Activated naive CD4-positive, alpha-beta T cell treated with anti-CD3 and anti-CD28 coated beads for 36 hours (primary cell): ENCODE results near the gene CDK14. TPM values are rescaled to one million over a fixed set of nuclear protein-coding genes. Genes with fewer than 3 reads are reported as not detected.

Experiments used
- CTCF ChIA-PET: fragments of 350-600 bp; sonication (Branson Sonifier 250); formaldehyde crosslinking; loops from one replicate; lab custom pipeline; 2021; ENCODE audit warnings: antibody characterized with exemption; lab: Charles Lee
- DNase-seq: peaks from one replicate; pipeline ENCODE4 v3.0.0-alpha.2; 2020
- H3K27ac Mint-ChIP-seq: one replicate; pipeline ENCODE4 v1.8.0; 2021; ENCODE audit warnings: mild to moderate bottlenecking, mixed read lengths
- H3K27me3 Mint-ChIP-seq: one replicate; pipeline ENCODE4 v1.8.0; 2021; ENCODE audit warnings: low read depth, mixed read lengths
- H3K36me3 Mint-ChIP-seq: one replicate; pipeline ENCODE4 v1.8.0; 2021; ENCODE audit warnings: low read depth, mixed read lengths
- H3K4me1 Mint-ChIP-seq: one replicate; pipeline ENCODE4 v1.8.0; 2021; ENCODE audit warnings: low read depth, mixed read lengths
- H3K4me3 Mint-ChIP-seq: one replicate; pipeline ENCODE4 v1.8.0; 2021; ENCODE audit warnings: mild to moderate bottlenecking, moderate library complexity, mixed read lengths
- H3K9me3 Mint-ChIP-seq: one replicate; pipeline ENCODE4 v1.8.0; 2021; ENCODE audit warnings: mixed read lengths
- intact Hi-C: fragments of 100-400 bp; cut with micrococcal nuclease; formaldehyde crosslinking; loops from one replicate; pipeline ENCODE4 v1.15.1; 2023
- total RNA-seq, 2 experiments: library from RNA; stranded (reverse); gene quantifications; one replicate each; pipeline ENCODE4 v1.2.3, GENCODE V29; 2021

Gene CDK14
- total RNA-seq, 2 experiments from 2014 or later: 0.42 to 0.81 TPM

- no peak for DNase-seq
- peaks cover 3% of the 10 kb centered on the region for H3K36me3 Mint-ChIP-seq
- no peak overlapping the region for H3K27ac Mint-ChIP-seq
- intact Hi-C loops: no loop called here
- H3K4me3 Mint-ChIP-seq: no peak overlapping the region
- peaks cover 2% of the 10 kb centered on the region for H3K9me3 Mint-ChIP-seq
- H3K27me3 Mint-ChIP-seq: no peaks in the 10 kb centered on the region
- no peaks in the 10 kb centered on the region for H3K4me1 Mint-ChIP-seq
- CTCF ChIA-PET: no interaction called here
Observed at GRCh38 chr7:91067242-91067641, 471.1 kb downstream of the CDK14 start.

GRCh38 chr7:91068136-91068795 lies 472.1 kb downstream of the CDK14 start:
- no peak overlapping the region for H3K4me3 Mint-ChIP-seq
- H3K27me3 Mint-ChIP-seq: no peaks in the 10 kb centered on the region
- H3K9me3 Mint-ChIP-seq: no peaks in the 10 kb centered on the region
- H3K4me1 Mint-ChIP-seq: no peaks in the 10 kb centered on the region
- CTCF ChIA-PET: no interaction called here
- H3K36me3 Mint-ChIP-seq: no peaks in the 10 kb centered on the region
- intact Hi-C loops: no loop called here
- no peak overlapping the region for H3K27ac Mint-ChIP-seq
- DNase-seq: no peak

- Mint-ChIP-seq H3K36me3 (no peaks in the 10 kb centered on the region), H3K9me3 (no peaks in the 10 kb centered on the region)
Observed at GRCh38 chr7:91069146-91069545, 473.0 kb downstream of the CDK14 start.

GRCh38 chr7:91079487-91079886 lies 483.4 kb downstream of the CDK14 start:
- no peak for DNase-seq
- H3K9me3 Mint-ChIP-seq: no peaks in the 10 kb centered on the region
- H3K27ac Mint-ChIP-seq: no peak overlapping the region
- intact Hi-C loops: no loop called here
- H3K4me3 Mint-ChIP-seq: no peak overlapping the region
- no peaks in the 10 kb centered on the region for H3K27me3 Mint-ChIP-seq
- H3K36me3 Mint-ChIP-seq: no peaks in the 10 kb centered on the region
- CTCF ChIA-PET: interaction anchor here (1.9 kb wide), 1 partner anchor 10 kb away, joined by 9 read pairs; no protein-coding TSS in a partner anchor
- H3K4me1 Mint-ChIP-seq: peaks cover 20% of the 10 kb centered on the region

More at GRCh38 chr7:91069146-91069545, 473.0 kb downstream of the CDK14 start:
- H3K4me1 Mint-ChIP-seq: no peaks in the 10 kb centered on the region
- H3K4me3 Mint-ChIP-seq: no peak overlapping the region
- intact Hi-C loops: no loop called here
- no peaks in the 10 kb centered on the region for H3K27me3 Mint-ChIP-seq
- H3K27ac Mint-ChIP-seq: no peak overlapping the region
- CTCF ChIA-PET: no interaction called here
- no peak for DNase-seq

- intact Hi-C loops: loop anchor here (5.0 kb wide), 3 partner anchors 862 to 1382 kb away; partner anchors contain the start of genes AKAP9, ANKIB1 and KRIT1
- peaks cover 2% of the 10 kb centered on the region for H3K36me3 Mint-ChIP-seq
- H3K27me3 Mint-ChIP-seq: no peaks in the 10 kb centered on the region
- no peak overlapping the region for H3K27ac Mint-ChIP-seq
- no peak for DNase-seq
- CTCF ChIA-PET: interaction anchor here (1.9 kb wide), 1 partner anchor 9 kb away, joined by 9 read pairs; no protein-coding TSS in a partner anchor
- H3K4me1 Mint-ChIP-seq: peaks cover 28% of the 10 kb centered on the region
- no peak overlapping the region for H3K4me3 Mint-ChIP-seq
- H3K9me3 Mint-ChIP-seq: no peaks in the 10 kb centered on the region
Observed at GRCh38 chr7:91080351-91080750, 484.2 kb downstream of the CDK14 start.

- Mint-ChIP-seq H3K4me1 (peaks cover 36% of the 10 kb centered on the region), H3K36me3 (peaks cover 2% of the 10 kb centered on the region), H3K4me3 (no peak overlapping the region), H3K9me3 (no peaks in the 10 kb centered on the region), H3K27me3 (no peaks in the 10 kb centered on the region), H3K27ac (no peak overlapping the region)
- no peak for DNase-seq
- CTCF ChIA-PET: interaction anchor here (1.0 kb wide), 1 partner anchor 8 kb away, joined by 3 read pairs; no protein-coding TSS in a partner anchor
- intact Hi-C loops: loop anchor here (2.0 to 5.0 kb wide), 5 partner anchors 703 to 1380 kb away; partner anchors contain the start of genes AKAP9, ANKIB1, KRIT1 and MTERF1
Observed at GRCh38 chr7:91082038-91082437, 485.9 kb downstream of the CDK14 start.

- Mint-ChIP-seq H3K27ac (no peak overlapping the region), H3K9me3 (no peaks in the 10 kb centered on the region), H3K27me3 (no peaks in the 10 kb centered on the region), H3K4me1 (peaks cover 36% of the 10 kb centered on the region), H3K36me3 (peaks cover 2% of the 10 kb centered on the region), H3K4me3 (peak overlapping the region; percentile 13)
- DNase-seq: no peak
- intact Hi-C loops: loop anchor here (1.0 to 5.0 kb wide), 6 partner anchors 553 to 1379 kb away; partner anchors contain the start of genes AKAP9, ANKIB1, KRIT1 and MTERF1
- CTCF ChIA-PET: interaction anchor here (0.6 to 1.2 kb wide), 9 partner anchors 19 to 1341 kb away, joined by 3 to 5 read pairs (median 3); partner anchors contain the start of gene MTERF1
Observed at GRCh38 chr7:91082852-91083495, 486.9 kb downstream of the CDK14 start.

- Mint-ChIP-seq H3K36me3 (peaks cover 2% of the 10 kb centered on the region), H3K27ac (peak overlapping the region; percentile 4), H3K4me1 (peaks cover 36% of the 10 kb centered on the region), H3K4me3 (no peak overlapping the region), H3K27me3 (no peaks in the 10 kb centered on the region), H3K9me3 (no peaks in the 10 kb centered on the region)
- intact Hi-C loops: loop anchor here (1.0 to 5.0 kb wide), 8 partner anchors 180 to 1378 kb away; partner anchors contain the start of genes AKAP9, ANKIB1, CYP51A1 and FZD1
- CTCF ChIA-PET: no interaction called here
- peak; percentile 38 for DNase-seq
Observed at GRCh38 chr7:91083855-91084644, 487.9 kb downstream of the CDK14 start.

GRCh38 chr7:91085175-91085574 lies 489.1 kb downstream of the CDK14 start:
- Mint-ChIP-seq H3K4me3 (peak overlapping the region; percentile 6), H3K9me3 (no peaks in the 10 kb centered on the region), H3K4me1 (peaks cover 36% of the 10 kb centered on the region), H3K27me3 (no peaks in the 10 kb centered on the region), H3K27ac (peak overlapping the region; percentile 28), H3K36me3 (peaks cover 2% of the 10 kb centered on the region)
- CTCF ChIA-PET: interaction anchor here (0.6 kb wide), 1 partner anchor 37 kb away, joined by 4 read pairs; no protein-coding TSS in a partner anchor
- intact Hi-C loops: no loop called here
- peak; percentile 10 for DNase-seq

- H3K27me3 Mint-ChIP-seq: no peaks in the 10 kb centered on the region
- intact Hi-C loops: no loop called here
- H3K36me3 Mint-ChIP-seq: peaks cover 2% of the 10 kb centered on the region
- DNase-seq: no peak
- no peak overlapping the region for H3K27ac Mint-ChIP-seq
- CTCF ChIA-PET: no interaction called here
- no peak overlapping the region for H3K4me3 Mint-ChIP-seq
- peaks cover 36% of the 10 kb centered on the region for H3K4me1 Mint-ChIP-seq
- H3K9me3 Mint-ChIP-seq: no peaks in the 10 kb centered on the region
Observed at GRCh38 chr7:91086200-91086599, 490.1 kb downstream of the CDK14 start.

- Mint-ChIP-seq H3K4me3 (no peak overlapping the region), H3K4me1 (peaks cover 30% of the 10 kb centered on the region), H3K9me3 (no peaks in the 10 kb centered on the region), H3K27me3 (no peaks in the 10 kb centered on the region), H3K27ac (no peak overlapping the region), H3K36me3 (peaks cover 2% of the 10 kb centered on the region)
- CTCF ChIA-PET: interaction anchor here (0.6 kb wide), 1 partner anchor 27 kb away, joined by 3 read pairs; no protein-coding TSS in a partner anchor
- intact Hi-C loops: loop anchor here (2.0 kb wide), 1 partner anchor 1359 kb away; the partner anchor contains the start of gene GATAD1
- no peak for DNase-seq
Observed at GRCh38 chr7:91088156-91088555, 492.0 kb downstream of the CDK14 start.
